GM12873 (cell line): ENCODE measurements around the gene TLL2.

Experiments
- TF ChIP-seq, protein P1 (sequence below): IDR thresholded peaks from 2 replicates; pipeline ENCODE4 v1.5.1; 2012; ENCODE audit warnings: low read depth, mild to moderate bottlenecking, moderate library complexity, low read length, control low read depth; ENCODE audit not compliant: insufficient read depth; ENCODE audit errors: missing control alignments

TLL2 gene

DNA sequence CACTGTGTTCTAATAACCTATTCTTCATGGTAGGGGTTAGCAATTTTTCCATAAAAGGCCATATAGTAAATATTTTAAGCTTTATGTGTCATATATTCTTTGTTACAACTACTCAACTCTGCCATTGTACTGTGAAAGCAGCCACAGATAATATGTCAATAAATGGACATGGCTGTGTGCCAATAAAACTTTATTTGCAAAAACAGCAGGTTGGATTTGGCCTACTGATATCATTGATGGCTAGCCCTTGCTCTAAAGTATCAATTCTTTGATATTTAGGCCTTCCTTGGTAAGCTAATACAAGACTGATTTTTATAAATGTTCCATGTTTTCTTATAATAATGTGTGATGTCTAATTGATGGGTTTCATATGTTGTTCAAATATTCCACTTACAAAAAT, 77.7 kb downstream of the TLL2 start:
- TF ChIP-seq, protein P1, sequence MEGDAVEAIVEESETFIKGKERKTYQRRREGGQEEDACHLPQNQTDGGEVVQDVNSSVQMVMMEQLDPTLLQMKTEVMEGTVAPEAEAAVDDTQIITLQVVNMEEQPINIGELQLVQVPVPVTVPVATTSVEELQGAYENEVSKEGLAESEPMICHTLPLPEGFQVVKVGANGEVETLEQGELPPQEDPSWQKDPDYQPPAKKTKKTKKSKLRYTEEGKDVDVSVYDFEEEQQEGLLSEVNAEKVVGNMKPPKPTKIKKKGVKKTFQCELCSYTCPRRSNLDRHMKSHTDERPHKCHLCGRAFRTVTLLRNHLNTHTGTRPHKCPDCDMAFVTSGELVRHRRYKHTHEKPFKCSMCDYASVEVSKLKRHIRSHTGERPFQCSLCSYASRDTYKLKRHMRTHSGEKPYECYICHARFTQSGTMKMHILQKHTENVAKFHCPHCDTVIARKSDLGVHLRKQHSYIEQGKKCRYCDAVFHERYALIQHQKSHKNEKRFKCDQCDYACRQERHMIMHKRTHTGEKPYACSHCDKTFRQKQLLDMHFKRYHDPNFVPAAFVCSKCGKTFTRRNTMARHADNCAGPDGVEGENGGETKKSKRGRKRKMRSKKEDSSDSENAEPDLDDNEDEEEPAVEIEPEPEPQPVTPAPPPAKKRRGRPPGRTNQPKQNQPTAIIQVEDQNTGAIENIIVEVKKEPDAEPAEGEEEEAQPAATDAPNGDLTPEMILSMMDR = no peak

DNA sequence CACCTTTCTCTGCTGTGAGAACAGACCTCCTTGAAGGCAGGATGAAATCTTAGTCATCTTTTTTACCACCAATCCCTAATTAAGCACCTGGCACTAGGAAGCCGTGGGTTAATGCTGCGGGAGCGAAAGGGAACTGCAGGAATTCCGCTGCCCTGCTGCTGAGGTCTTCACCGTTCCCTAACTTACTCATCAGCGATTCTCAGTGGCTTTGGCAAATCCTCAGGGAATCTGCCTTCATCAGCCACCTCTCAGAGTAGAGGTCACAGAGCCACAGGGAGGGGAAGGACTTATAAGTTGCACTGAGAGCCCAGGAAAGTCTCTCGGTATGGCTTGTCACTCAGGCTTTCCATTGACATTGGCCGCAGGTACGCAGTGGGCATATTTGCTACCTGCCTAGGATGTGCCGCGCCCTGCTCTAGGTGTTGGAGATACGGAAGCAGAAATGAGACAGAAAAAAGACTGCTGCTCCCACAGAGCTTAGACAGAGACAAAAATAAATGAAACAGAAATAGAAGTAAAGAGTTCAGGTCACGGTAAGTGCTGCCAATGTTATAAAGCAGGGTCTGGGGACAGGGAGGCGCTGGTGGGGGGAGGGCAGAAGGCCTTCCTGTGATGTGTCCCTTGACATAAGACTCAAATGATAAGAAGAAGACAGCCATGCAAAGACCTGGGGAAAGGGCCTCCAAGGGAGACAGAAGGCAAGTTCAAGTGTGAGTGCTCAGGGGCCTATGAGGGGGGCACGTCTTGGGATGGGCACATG, 82.3 kb downstream of the TLL2 start:
- TF ChIP-seq, protein P1 = no peak

DNA sequence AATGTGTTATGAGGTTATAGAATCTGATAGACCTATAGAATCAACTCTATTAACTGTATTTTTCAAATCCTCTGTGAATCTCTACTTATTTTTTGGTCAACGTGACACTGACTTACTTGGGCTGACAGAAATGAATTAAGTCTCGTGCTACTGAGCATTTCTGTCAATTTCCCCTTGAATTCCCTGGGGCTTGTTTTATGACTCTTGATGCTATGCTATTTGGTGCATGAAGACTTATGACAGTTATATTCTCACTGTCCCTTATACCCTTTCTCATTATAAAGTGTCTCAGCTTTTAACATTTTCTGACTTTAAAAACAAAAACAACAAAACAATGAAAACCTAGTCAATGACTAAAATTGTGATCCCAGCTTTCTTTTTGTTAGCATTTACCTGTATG, 86.4 kb downstream of the TLL2 start:
- TF ChIP-seq, protein P1 = no peak

DNA sequence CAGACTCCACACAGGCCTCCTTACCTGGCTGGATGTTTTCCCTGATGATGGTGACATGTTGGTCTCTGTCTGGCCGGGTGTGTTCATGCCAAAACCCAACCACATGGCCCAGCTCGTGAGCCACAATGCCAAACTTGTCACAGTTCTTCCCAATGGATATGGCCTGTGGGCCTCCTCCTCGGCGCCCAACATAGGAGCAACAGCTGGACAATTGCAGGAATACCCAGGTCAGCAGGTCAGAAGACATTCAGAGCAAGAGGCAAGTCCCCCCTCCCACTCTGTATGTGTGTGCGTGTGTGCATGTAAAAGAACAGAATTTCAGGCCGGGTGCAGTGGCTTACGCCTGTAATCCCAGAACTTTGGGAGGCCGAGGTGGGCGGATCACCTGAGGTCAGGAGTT, 91.2 kb downstream of the TLL2 start:
- TF ChIP-seq, protein P1 = no peak

DNA sequence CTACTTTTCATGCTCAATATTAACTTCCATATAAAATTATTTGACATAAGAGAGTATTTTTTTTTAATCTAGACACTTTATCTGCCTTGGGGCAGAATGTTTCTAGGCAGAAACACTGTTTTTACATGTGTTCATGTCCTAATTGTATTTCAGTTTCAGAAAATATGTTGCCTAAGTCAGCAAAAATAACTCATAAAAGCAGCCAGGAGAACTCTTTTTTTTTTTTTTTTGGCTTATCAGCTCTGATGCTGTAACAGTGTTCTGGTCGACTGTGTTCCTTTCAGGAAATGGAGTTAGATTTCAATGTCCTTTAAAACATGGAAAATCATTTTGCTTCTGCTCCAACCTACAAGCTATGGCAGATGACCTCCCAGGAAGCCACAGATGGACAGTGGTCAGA, 91.7 kb downstream of the TLL2 start:
- TF ChIP-seq, protein P1 = no peak

DNA sequence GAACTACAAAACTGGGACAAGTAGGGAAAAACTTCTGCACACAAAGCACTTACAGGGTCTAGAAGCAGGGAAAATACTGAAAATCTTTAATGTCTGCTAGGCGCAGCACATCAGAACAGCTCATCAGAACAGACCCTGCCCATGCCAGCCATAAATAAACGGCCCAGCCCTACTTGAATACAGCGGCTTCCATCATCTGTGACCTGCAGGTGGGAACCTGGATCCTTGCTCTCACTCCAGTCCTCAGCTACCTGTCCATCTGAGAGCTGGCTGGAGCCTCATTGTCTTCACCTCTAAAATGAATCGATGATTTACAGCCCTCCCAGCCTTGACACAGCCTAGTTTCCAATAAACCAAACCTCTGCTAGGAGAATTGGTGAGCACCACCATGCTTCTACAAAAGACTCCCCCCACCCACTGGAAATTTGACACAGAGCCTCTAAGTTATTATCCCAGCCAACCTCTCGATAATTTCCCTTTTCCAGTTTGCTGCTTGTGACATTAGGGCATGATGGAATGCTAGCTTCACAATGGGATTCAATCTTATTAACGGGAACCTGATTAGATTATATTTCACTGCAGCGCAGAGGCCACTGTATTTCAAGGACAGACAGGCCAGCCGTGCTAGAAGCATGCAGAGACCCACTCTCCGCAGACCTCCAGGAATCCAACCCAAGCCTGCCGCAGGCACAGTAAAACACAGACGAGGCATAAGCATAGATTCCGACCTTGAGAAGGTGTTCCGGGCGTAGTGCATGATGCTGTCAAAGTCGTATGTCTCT, 93.3 kb downstream of the TLL2 start:
- TF ChIP-seq, protein P1 = no peak

DNA sequence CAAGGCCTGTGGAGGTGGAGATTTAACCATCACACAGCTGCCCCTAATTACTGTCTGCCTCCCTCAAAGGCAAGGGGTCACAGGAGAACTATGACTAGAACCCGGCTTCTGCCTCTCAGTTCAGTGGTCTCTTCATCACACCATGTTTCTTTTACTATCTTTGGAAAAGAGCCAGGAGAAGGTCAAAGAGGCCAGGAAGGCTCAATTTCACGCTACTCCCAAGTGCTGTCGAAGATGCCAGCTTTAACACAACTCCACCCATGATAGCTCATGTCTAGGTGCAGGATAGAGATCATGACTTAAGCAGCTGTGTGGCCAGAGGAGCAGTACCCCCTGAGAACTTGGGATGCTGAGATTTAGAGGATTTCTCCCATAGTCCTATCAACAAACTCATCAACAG, 94.4 kb downstream of the TLL2 start:
- TF ChIP-seq, protein P1 = no peak
